ENCODE results near the gene SLC18B1.

SLC18B1 gene

DNA sequence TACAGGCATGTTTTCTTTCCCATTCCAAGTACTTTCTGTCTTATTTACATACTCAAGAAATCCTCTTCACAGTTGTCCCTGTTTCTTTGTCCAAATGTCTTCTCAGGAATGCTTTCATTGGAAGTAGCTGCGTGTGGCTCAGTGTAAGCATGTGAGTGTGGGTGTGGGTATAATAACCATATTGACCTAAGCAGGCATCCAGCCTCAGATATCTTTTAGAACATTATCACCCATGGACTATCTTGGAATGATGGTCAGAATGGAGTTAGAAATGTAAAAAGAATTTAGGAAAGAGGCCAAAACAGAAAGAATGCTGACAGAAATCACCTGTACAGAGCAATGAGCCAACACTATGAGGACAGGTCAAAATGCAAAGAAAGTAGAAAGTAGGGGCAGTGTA is 57.2 kb downstream of the SLC18B1 start:
- no peak for ATAC-seq
- TF ChIP-seq ZC3H10 (CRISPR knock-in tag; IDR thresholded peaks at IDR 0.05) (no peak), RARB (CRISPR knock-in tag; IDR thresholded peaks at IDR 0.05) (no peak), GLIS3 (CRISPR knock-in tag; IDR thresholded peaks at IDR 0.05) (no peak), ZNF70 (CRISPR knock-in tag; IDR thresholded peaks at IDR 0.05) (no peak), ESRRG (CRISPR knock-in tag; IDR thresholded peaks at IDR 0.05) (no peak), ISL1 (CRISPR knock-in tag; IDR thresholded peaks at IDR 0.05) (no peak), ZFP3 (CRISPR knock-in tag; IDR thresholded peaks at IDR 0.05) (no peak), TCF4 (CRISPR knock-in tag; IDR thresholded peaks at IDR 0.05; ENCODE audit: borderline replicate concordance) (no peak), ARNTL (CRISPR knock-in tag; IDR thresholded peaks at IDR 0.05; ENCODE audit: borderline replicate concordance, low read depth) (no peak), ZNF565 (CRISPR knock-in tag; conservative IDR thresholded peaks at IDR 0.05; ENCODE audit: low read depth) (no peak), BACH2 (CRISPR knock-in tag; IDR thresholded peaks at IDR 0.05; ENCODE audit: borderline replicate concordance) (no peak)
- TF ChIP-seq, protein P1, sequence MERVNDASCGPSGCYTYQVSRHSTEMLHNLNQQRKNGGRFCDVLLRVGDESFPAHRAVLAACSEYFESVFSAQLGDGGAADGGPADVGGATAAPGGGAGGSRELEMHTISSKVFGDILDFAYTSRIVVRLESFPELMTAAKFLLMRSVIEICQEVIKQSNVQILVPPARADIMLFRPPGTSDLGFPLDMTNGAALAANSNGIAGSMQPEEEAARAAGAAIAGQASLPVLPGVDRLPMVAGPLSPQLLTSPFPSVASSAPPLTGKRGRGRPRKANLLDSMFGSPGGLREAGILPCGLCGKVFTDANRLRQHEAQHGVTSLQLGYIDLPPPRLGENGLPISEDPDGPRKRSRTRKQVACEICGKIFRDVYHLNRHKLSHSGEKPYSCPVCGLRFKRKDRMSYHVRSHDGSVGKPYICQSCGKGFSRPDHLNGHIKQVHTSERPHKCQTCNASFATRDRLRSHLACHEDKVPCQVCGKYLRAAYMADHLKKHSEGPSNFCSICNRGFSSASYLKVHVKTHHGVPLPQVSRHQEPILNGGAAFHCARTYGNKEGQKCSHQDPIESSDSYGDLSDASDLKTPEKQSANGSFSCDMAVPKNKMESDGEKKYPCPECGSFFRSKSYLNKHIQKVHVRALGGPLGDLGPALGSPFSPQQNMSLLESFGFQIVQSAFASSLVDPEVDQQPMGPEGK (CRISPR knock-in tag; IDR thresholded peaks at IDR 0.05; ENCODE audit: borderline replicate concordance), result no peak

DNA sequence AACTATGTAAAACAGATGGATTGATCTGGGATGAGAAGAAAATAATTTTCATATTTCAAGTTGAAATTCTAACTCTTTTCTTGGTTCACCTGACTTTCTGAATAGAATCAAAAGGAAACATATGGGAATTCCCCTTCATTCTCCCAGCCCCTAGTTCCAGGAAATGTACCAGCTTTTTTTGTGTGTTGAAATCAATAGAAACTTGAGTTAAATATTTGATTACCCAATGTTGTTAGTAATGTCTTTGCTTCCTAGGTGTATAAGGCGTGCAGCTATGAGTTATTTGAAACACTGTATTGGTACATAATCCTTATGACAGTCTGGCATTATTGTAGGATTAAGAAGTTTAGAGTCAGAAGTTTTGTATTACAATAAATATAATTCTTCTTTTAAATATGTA is 62.2 kb downstream of the SLC18B1 start:
- TF ChIP-seq, protein P1 (CRISPR knock-in tag; IDR thresholded peaks at IDR 0.05; ENCODE audit: borderline replicate concordance), result no peak
- TF ChIP-seq PPARA (CRISPR knock-in tag; IDR thresholded peaks at IDR 0.05; ENCODE audit: borderline replicate concordance) (no peak), TOX (CRISPR knock-in tag; IDR thresholded peaks at IDR 0.05; ENCODE audit: borderline replicate concordance) (no peak), ZNF565 (CRISPR knock-in tag; conservative IDR thresholded peaks at IDR 0.05; ENCODE audit: low read depth) (no peak), CSDC2 (CRISPR knock-in tag; IDR thresholded peaks at IDR 0.05) (no peak), ARNTL (CRISPR knock-in tag; IDR thresholded peaks at IDR 0.05; ENCODE audit: borderline replicate concordance, low read depth) (no peak), TCF4 (CRISPR knock-in tag; IDR thresholded peaks at IDR 0.05; ENCODE audit: borderline replicate concordance) (no peak), ZFP3 (CRISPR knock-in tag; IDR thresholded peaks at IDR 0.05) (no peak), ISL1 (CRISPR knock-in tag; IDR thresholded peaks at IDR 0.05) (no peak), ZNF8 (CRISPR knock-in tag; IDR thresholded peaks at IDR 0.05) (no peak), BACH2 (CRISPR knock-in tag; IDR thresholded peaks at IDR 0.05; ENCODE audit: borderline replicate concordance) (no peak), OSR1 (CRISPR knock-in tag; IDR thresholded peaks at IDR 0.05) (no peak), GLIS3 (CRISPR knock-in tag; IDR thresholded peaks at IDR 0.05) (no peak), RARB (CRISPR knock-in tag; IDR thresholded peaks at IDR 0.05) (no peak), ZC3H10 (CRISPR knock-in tag; IDR thresholded peaks at IDR 0.05) (no peak)
- TF ChIP-seq, protein P2, sequence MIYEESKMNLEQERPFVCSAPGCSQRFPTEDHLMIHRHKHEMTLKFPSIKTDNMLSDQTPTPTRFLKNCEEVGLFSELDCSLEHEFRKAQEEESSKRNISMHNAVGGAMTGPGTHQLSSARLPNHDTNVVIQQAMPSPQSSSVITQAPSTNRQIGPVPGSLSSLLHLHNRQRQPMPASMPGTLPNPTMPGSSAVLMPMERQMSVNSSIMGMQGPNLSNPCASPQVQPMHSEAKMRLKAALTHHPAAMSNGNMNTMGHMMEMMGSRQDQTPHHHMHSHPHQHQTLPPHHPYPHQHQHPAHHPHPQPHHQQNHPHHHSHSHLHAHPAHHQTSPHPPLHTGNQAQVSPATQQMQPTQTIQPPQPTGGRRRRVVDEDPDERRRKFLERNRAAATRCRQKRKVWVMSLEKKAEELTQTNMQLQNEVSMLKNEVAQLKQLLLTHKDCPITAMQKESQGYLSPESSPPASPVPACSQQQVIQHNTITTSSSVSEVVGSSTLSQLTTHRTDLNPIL (CRISPR knock-in tag; IDR thresholded peaks at IDR 0.05; ENCODE audit: low read depth), result no peak
- TF ChIP-seq, protein P3, sequence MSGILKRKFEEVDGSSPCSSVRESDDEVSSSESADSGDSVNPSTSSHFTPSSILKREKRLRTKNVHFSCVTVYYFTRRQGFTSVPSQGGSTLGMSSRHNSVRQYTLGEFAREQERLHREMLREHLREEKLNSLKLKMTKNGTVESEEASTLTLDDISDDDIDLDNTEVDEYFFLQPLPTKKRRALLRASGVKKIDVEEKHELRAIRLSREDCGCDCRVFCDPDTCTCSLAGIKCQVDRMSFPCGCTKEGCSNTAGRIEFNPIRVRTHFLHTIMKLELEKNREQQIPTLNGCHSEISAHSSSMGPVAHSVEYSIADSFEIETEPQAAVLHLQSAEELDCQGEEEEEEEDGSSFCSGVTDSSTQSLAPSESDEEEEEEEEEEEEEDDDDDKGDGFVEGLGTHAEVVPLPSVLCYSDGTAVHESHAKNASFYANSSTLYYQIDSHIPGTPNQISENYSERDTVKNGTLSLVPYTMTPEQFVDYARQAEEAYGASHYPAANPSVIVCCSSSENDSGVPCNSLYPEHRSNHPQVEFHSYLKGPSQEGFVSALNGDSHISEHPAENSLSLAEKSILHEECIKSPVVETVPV (CRISPR knock-in tag; IDR thresholded peaks at IDR 0.05), result no peak
- ATAC-seq, result no peak

DNA sequence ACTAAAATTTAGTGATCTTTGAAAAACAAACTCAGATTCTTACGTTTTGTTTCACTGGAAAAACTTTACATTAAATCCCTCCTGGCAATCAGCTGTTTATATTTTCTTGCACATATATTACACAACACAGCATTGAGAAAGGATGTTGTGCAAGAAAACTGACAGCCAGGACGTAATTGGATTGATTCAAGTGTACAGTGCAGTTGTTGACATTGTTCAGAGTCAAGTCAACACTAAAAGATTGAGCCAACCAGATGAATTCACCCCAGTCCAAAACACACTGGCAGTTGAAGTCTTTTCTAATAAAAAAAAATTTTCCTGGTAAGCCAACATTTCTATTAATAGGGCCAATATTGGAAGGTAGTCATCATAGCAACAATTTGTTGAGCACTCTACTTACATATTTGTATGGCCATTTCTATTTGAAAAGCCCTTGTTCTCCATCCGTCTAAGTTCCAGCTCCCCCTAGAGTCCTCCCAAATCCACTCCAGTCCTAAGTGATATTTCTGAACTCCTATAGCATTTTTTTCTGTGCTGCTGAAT is 63.7 kb downstream of the SLC18B1 start:
- ATAC-seq, result peak; percentile 26; the same call in 1 of the 3 replicates
- TF ChIP-seq, protein P4, sequence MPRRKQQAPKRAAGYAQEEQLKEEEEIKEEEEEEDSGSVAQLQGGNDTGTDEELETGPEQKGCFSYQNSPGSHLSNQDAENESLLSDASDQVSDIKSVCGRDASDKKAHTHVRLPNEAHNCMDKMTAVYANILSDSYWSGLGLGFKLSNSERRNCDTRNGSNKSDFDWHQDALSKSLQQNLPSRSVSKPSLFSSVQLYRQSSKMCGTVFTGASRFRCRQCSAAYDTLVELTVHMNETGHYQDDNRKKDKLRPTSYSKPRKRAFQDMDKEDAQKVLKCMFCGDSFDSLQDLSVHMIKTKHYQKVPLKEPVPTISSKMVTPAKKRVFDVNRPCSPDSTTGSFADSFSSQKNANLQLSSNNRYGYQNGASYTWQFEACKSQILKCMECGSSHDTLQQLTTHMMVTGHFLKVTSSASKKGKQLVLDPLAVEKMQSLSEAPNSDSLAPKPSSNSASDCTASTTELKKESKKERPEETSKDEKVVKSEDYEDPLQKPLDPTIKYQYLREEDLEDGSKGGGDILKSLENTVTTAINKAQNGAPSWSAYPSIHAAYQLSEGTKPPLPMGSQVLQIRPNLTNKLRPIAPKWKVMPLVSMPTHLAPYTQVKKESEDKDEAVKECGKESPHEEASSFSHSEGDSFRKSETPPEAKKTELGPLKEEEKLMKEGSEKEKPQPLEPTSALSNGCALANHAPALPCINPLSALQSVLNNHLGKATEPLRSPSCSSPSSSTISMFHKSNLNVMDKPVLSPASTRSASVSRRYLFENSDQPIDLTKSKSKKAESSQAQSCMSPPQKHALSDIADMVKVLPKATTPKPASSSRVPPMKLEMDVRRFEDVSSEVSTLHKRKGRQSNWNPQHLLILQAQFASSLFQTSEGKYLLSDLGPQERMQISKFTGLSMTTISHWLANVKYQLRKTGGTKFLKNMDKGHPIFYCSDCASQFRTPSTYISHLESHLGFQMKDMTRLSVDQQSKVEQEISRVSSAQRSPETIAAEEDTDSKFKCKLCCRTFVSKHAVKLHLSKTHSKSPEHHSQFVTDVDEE (CRISPR knock-in tag; IDR thresholded peaks at IDR 0.05), result no peak
- TF ChIP-seq BACH2 (CRISPR knock-in tag; IDR thresholded peaks at IDR 0.05; ENCODE audit: borderline replicate concordance) (no peak), ZFP3 (CRISPR knock-in tag; IDR thresholded peaks at IDR 0.05) (no peak), TCF4 (CRISPR knock-in tag; IDR thresholded peaks at IDR 0.05; ENCODE audit: borderline replicate concordance) (no peak), ZC3H10 (CRISPR knock-in tag; IDR thresholded peaks at IDR 0.05) (no peak), ZNF8 (CRISPR knock-in tag; IDR thresholded peaks at IDR 0.05) (no peak), ZNF70 (CRISPR knock-in tag; IDR thresholded peaks at IDR 0.05) (no peak), PPARA (CRISPR knock-in tag; IDR thresholded peaks at IDR 0.05; ENCODE audit: borderline replicate concordance) (no peak), TOX (CRISPR knock-in tag; IDR thresholded peaks at IDR 0.05; ENCODE audit: borderline replicate concordance) (no peak), ESRRG (CRISPR knock-in tag; IDR thresholded peaks at IDR 0.05) (no peak), SNAI2 (CRISPR knock-in tag; IDR thresholded peaks at IDR 0.05) (no peak)
- TF ChIP-seq, protein P2 (CRISPR knock-in tag; IDR thresholded peaks at IDR 0.05; ENCODE audit: low read depth), result no peak
- TF ChIP-seq, protein P1 (CRISPR knock-in tag; IDR thresholded peaks at IDR 0.05; ENCODE audit: borderline replicate concordance), result no peak

Data from SK-N-SH treated with all-trans-retinoic acid at 6 μM for 48 hours (cell line).